Adipocyte (in vitro differentiated cells): ENCODE measurements around the gene OR2T10.

Experiments used
- DNase-seq: peaks from one replicate; pipeline ENCODE4 v3.0.0-alpha.2; 2015; ENCODE audit warnings: low read depth
- H3K27me3 ChIP-seq: replicated peaks from 2 replicates; pipeline ENCODE4 v1.7.0; 2013; ENCODE audit warnings: mild to moderate bottlenecking, low read length, moderate library complexity; ENCODE audit not compliant: control insufficient read depth, insufficient read depth
- H3K36me3 ChIP-seq: 2 replicates; pipeline ENCODE4 v1.7.0; 2013; ENCODE audit warnings: low read length, mild to moderate bottlenecking, moderate library complexity; ENCODE audit not compliant: control insufficient read depth, insufficient read depth, severe bottlenecking
- H3K4me1 ChIP-seq: 2 replicates; pipeline ENCODE4 v1.7.0; 2013; ENCODE audit warnings: mild to moderate bottlenecking, low read length, moderate library complexity; ENCODE audit not compliant: control insufficient read depth, insufficient read depth
- H3K4me3 ChIP-seq: 2 replicates; pipeline ENCODE4 v1.7.0; 2013; ENCODE audit warnings: mild to moderate bottlenecking, low read length, moderate library complexity
- H3K9ac ChIP-seq: 2 replicates; pipeline ENCODE4 v1.7.0; 2013; ENCODE audit warnings: mild to moderate bottlenecking, low read length, moderate library complexity
- H3K9me3 ChIP-seq: 2 replicates; pipeline ENCODE4 v1.7.0; 2013; ENCODE audit warnings: mild to moderate bottlenecking, low read length, moderate library complexity; ENCODE audit not compliant: control insufficient read depth

OR2T10 gene

GRCh38 chr1:248625971-248626370 lies 28.5 kb upstream of the OR2T10 start:
- H3K4me3 ChIP-seq: no peak overlapping the region
- H3K27me3 ChIP-seq: peaks cover 5% of the 10 kb centered on the region
- no peaks in the 10 kb centered on the region for H3K36me3 ChIP-seq
- DNase-seq: no peak
- H3K9ac ChIP-seq: no peak overlapping the region
- no peaks in the 10 kb centered on the region for H3K9me3 ChIP-seq
- peaks cover 7% of the 10 kb centered on the region for H3K4me1 ChIP-seq

DNA sequence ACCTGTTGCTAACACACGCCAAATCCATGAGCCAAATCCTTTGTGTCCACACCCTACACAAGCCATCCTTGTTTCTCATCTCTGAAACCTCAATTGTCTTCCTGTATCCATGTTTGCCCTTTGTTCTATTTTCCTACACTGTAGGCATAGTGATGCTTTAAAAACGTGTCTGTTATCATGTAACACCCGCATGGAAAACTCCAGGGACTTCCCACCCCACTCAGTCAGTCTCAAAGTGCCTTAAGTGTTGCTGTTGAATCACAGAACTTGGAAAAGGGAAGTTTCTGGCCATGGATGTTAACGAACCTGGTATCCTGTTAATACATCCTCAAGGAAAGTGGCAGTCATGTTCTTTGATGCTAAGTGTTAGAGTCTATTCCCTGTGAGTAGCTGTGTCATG lies 27.7 kb upstream of the OR2T10 start:
- no peaks in the 10 kb centered on the region for H3K36me3 ChIP-seq
- no peak for DNase-seq
- H3K4me1 ChIP-seq: peaks cover 7% of the 10 kb centered on the region
- peaks cover 10% of the 10 kb centered on the region for H3K27me3 ChIP-seq
- no peak overlapping the region for H3K4me3 ChIP-seq
- H3K9ac ChIP-seq: no peak overlapping the region
- no peaks in the 10 kb centered on the region for H3K9me3 ChIP-seq

GRCh38 chr1:248622570-248623001 lies 25.1 kb upstream of the OR2T10 start:
- H3K36me3 ChIP-seq: no peaks in the 10 kb centered on the region
- H3K9me3 ChIP-seq: no peaks in the 10 kb centered on the region
- no peak overlapping the region for H3K4me3 ChIP-seq
- H3K9ac ChIP-seq: no peak overlapping the region
- H3K27me3 ChIP-seq: peaks cover 12% of the 10 kb centered on the region
- DNase-seq: peak; percentile 55
- H3K4me1 ChIP-seq: peaks cover 7% of the 10 kb centered on the region

- H3K27me3 ChIP-seq: peaks cover 12% of the 10 kb centered on the region
- DNase-seq: no peak
- no peak overlapping the region for H3K4me3 ChIP-seq
- peaks cover 7% of the 10 kb centered on the region for H3K4me1 ChIP-seq
- no peak overlapping the region for H3K9ac ChIP-seq
- no peaks in the 10 kb centered on the region for H3K36me3 ChIP-seq
- H3K9me3 ChIP-seq: no peaks in the 10 kb centered on the region
These were observed 24.3 kb upstream of the OR2T10 start for GRCh38 chr1:248621770-248622169.

DNA sequence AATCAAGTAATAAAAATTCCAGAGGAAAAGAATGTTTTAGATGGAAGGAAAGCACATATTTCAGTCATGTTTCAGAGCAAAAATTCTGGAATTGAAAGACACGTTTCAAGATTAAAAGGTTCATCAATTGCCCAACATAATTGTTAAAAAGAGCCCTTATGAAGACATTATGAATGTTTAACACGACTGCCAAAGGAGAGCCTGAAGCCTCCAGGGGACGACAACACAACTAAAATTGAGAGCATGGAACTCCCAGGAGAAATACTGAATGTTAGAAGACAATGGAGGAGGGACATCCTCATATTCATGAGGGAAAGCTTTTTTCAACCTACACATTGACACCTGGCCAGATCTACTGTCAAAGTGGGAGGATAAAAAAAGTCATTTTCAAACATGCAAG lies 21.4 kb upstream of the OR2T10 start:
- no peak overlapping the region for H3K4me3 ChIP-seq
- peaks cover 7% of the 10 kb centered on the region for H3K4me1 ChIP-seq
- DNase-seq: peak; percentile 67
- peaks cover 8% of the 10 kb centered on the region for H3K27me3 ChIP-seq
- H3K36me3 ChIP-seq: no peaks in the 10 kb centered on the region
- H3K9ac ChIP-seq: no peak overlapping the region
- H3K9me3 ChIP-seq: no peaks in the 10 kb centered on the region

DNA sequence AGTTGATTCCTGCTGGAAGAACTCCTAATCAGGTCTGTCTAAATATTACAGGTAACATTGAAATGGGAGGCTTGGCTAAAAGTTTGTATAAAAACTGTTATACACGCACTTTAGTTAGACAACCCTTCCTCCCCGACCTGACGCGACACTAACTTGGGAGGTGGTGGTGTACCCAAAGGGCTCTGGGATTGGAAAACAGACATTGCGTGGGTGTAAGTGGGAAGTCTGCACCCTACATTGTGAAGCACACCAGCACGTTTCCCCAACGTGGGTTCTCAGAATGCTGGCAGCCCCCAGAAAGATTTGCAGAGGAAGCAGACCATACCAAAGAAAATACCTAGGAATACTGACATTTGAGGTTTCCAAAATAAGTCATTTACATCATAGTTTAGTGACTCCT lies 20.6 kb upstream of the OR2T10 start:
- Histone ChIP-seq H3K27me3 (peaks cover 8% of the 10 kb centered on the region), H3K9me3 (no peaks in the 10 kb centered on the region), H3K9ac (no peak overlapping the region), H3K4me1 (peaks cover 6% of the 10 kb centered on the region), H3K36me3 (no peaks in the 10 kb centered on the region), H3K4me3 (no peak overlapping the region)
- no peak for DNase-seq

DNA sequence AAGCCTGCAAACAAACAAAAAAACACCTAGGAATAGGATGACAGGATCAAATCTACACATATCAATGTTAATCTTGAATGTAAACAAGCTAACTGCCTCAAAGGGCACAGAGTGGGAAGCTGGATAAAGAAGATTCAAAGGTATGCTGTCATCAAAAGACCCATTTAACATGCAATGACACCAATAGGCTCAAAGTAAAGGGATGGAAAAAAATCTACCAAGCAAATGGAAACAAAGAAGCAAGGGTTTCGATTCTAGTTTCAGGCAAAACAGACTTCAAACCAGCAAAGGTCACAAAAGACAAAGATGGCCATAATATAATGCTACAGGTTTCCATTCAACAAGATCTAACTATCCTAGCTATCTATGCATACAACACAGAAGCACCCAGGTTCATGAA lies 16.2 kb upstream of the OR2T10 start:
- Histone ChIP-seq H3K27me3 (no peaks in the 10 kb centered on the region), H3K4me3 (no peak overlapping the region), H3K36me3 (no peaks in the 10 kb centered on the region), H3K9ac (no peak overlapping the region), H3K9me3 (no peaks in the 10 kb centered on the region), H3K4me1 (no peaks in the 10 kb centered on the region)
- DNase-seq: no peak

DNA sequence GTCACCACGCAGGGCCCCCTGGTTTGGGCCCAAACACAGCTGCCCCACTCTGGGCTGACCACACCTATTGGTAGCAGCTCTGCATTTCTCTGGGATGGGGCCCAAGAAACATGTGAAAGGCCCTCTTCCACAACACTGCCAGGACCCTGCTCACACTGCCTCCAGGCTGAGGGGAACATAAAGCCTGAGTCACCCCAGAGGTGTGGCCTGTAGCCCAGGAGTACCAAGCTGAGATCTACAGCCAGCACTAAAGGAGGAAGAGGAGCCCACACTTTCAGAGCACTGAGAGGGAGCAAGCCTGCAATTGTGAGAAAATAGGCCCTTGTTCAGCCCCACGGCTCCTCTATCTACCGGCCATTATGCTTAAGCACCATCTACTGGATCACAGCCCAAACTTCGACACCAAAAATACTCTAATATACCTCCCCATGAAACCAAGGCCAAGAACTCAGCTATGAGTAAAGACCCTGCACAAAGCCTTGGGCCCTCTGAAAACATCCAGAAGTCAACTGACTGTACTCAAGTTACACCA lies 14.4 kb upstream of the OR2T10 start:
- Histone ChIP-seq H3K9me3 (no peaks in the 10 kb centered on the region), H3K9ac (no peak overlapping the region), H3K4me3 (no peak overlapping the region), H3K36me3 (no peaks in the 10 kb centered on the region), H3K4me1 (no peaks in the 10 kb centered on the region), H3K27me3 (no peaks in the 10 kb centered on the region)
- DNase-seq: no peak

DNA sequence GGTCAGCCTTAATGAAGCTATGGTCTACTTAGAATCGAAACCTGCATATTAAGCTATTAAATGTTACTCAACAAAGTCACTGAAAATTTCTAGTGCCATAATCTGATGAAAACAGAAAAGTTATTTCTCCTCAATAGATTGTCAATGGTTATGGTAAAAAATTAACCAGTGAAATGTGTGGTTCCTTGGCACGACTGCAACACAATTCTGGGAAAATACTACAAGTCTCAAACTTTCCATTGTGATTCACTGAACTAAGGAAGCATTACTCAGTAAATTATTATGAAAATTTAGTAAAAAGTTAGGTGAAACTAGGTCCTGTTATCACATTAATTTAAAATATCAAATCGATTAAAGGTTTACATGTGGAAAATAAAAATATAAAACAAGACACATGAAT lies 12.8 kb upstream of the OR2T10 start:
- no peak overlapping the region for H3K4me3 ChIP-seq
- no peaks in the 10 kb centered on the region for H3K9me3 ChIP-seq
- no peaks in the 10 kb centered on the region for H3K4me1 ChIP-seq
- no peak for DNase-seq
- no peaks in the 10 kb centered on the region for H3K27me3 ChIP-seq
- H3K9ac ChIP-seq: no peak overlapping the region
- no peaks in the 10 kb centered on the region for H3K36me3 ChIP-seq

DNA sequence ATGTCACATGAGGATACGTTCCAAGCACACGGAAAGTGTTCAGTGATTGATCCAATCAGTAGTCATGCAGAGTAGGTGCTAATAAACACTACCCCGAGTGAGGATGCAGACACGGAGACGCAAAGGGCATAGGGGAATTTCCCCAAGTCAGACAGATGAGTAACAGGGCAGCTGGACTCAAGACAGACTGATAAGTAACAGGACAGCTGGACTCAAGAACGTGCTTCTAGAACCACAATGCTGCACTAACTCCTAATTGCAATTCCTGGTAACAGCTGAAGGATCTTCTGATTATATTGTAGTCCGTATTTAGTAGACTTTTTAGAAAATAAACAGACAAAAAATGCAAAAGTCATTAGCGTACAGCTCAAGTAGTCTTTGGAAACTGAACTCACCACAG lies 1.9 kb upstream of the OR2T10 start:
- Histone ChIP-seq H3K27me3 (no peaks in the 10 kb centered on the region), H3K4me1 (no peaks in the 10 kb centered on the region), H3K9ac (no peak overlapping the region), H3K9me3 (peaks cover 6% of the 10 kb centered on the region), H3K4me3 (no peak overlapping the region), H3K36me3 (no peaks in the 10 kb centered on the region)
- no peak for DNase-seq

GRCh38 chr1:248596615-248597014 lies 885 bp downstream of the OR2T10 start:
- Histone ChIP-seq H3K4me3 (no peak overlapping the region), H3K4me1 (no peaks in the 10 kb centered on the region), H3K9me3 (peaks cover 4% of the 10 kb centered on the region), H3K27me3 (no peaks in the 10 kb centered on the region), H3K36me3 (no peaks in the 10 kb centered on the region), H3K9ac (no peak overlapping the region)
- DNase-seq: no peak

DNA sequence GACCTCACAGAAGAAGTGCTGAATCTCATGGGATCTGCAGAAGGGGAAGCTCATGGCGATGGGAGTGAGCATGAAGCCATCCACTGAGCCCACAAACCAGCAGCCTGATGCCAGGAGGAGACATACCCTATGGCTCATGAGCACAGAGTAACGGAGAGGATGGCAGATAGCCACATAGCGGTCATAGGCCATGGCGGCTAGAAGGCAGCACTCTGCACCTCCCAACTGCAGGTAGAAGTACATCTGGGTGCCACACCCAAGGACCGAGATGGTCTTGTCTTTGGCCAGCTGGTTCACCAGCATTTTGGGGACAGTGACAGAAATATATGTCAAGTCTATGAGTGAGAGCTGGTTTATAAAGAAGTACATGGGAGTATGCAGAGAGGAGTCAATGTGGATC lies 4.3 kb downstream of the OR2T10 start:
- H3K9me3 ChIP-seq: peaks cover 4% of the 10 kb centered on the region
- no peaks in the 10 kb centered on the region for H3K4me1 ChIP-seq
- H3K9ac ChIP-seq: no peak overlapping the region
- H3K27me3 ChIP-seq: no peaks in the 10 kb centered on the region
- DNase-seq: no peak
- no peaks in the 10 kb centered on the region for H3K36me3 ChIP-seq
- H3K4me3 ChIP-seq: no peak overlapping the region
